Muscle layer of colon (tissue), 2 donors: ENCODE data around the gene THAP6.

ENCODE experiments used
- H3K27ac ChIP-seq: one replicate; pipeline ENCODE4 v1.7.0; 2013; ENCODE audit warnings: low read depth, mild to moderate bottlenecking, low read length, moderate library complexity
- H3K27me3 ChIP-seq, 2 donors: one replicate each; pipeline ENCODE4 v1.7.0; 2013; ENCODE audit warnings: low read length in 2 of 2, mild to moderate bottlenecking in 2 of 2; ENCODE audit not compliant: insufficient read depth in 2 of 2, control insufficient read depth in 1 of 2
- H3K36me3 ChIP-seq: one replicate; pipeline ENCODE4 v1.7.0; 2013; ENCODE audit warnings: mild to moderate bottlenecking, low read length; ENCODE audit not compliant: insufficient read depth
- H3K4me1 ChIP-seq: one replicate; pipeline ENCODE4 v1.7.0; 2013; ENCODE audit warnings: mild to moderate bottlenecking, low read length; ENCODE audit not compliant: insufficient read depth
- H3K4me3 ChIP-seq, 2 donors: one replicate each; pipeline ENCODE4 v1.7.0; 2013; ENCODE audit warnings: low read length in 2 of 2, low read depth in 1 of 2, mild to moderate bottlenecking in 1 of 2, moderate library complexity in 1 of 2
- H3K9ac ChIP-seq: one replicate; pipeline ENCODE4 v1.7.0; 2013; ENCODE audit warnings: low read length
- H3K9me3 ChIP-seq: one replicate; pipeline ENCODE4 v1.7.0; 2013; ENCODE audit warnings: mild to moderate bottlenecking, low read length
- donor health status: abdominal sarcoma.
- donor health status: Adenocarcinoma of cecum.

The THAP6 gene

DNA sequence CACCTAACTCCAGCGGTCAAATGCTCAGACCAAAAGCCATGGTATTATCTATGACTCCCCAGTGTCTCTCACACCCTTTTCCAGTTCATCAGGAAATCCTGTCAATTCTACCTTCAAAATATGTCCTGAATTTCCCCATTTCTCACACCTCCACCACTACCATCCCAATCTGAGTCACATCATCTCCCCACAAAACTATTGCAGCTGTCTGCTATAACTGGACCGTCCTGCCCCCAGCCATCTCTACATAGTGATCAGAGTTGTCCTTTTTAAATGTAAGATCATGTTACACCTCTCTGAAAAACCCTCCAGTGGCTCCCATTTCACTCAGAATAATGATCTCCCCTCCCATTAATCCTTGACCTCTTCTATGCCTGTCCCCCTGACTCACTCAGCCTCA is 34.7 kb downstream of the THAP6 start:
- Histone ChIP-seq H3K36me3 (no peaks in the 10 kb centered on the region), H3K27me3 (no peaks in the 10 kb centered on the region), H3K9ac (no peak overlapping the region), H3K27ac (no peak overlapping the region), H3K4me3 (no peak overlapping the region), H3K9me3 (no peaks in the 10 kb centered on the region), H3K4me1 (no peaks in the 10 kb centered on the region)

DNA sequence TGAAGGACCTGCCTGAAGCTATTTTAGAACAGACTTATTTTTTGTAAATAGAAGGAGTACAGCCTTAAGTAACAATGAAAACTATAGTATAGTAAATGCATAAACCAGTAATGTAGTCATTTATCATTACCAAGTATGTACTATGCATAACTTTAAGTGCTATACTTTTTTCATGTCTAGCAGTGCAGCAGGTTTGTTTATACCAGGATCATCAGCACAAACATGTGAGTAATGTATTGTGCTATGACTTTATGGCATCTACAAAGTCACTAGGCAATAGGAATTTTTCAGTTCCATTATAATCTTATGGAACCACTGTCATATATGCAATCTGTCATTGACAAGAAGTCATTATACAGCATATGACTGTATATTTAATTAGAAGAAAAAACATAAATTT is 38.2 kb downstream of the THAP6 start:
- Histone ChIP-seq H3K9ac (no peak overlapping the region), H3K4me3 (no peak overlapping the region), H3K27ac (no peak overlapping the region), H3K27me3 (no peaks in the 10 kb centered on the region), H3K4me1 (no peaks in the 10 kb centered on the region), H3K36me3 (no peaks in the 10 kb centered on the region), H3K9me3 (no peaks in the 10 kb centered on the region)

GRCh38 chr4:75555294-75556164 is 41.3 kb downstream of the THAP6 start, which contains the start of gene ODAPH:
Gene ODAPH (plus strand): TSS chr4:75556066. CDS start chr4:75556083, 17 bp downstream.
- no peak within 1 kb of the TSS for H3K4me3 ChIP-seq
- no peaks in the 10 kb centered on the region for H3K4me1 ChIP-seq
- H3K27ac ChIP-seq, result no peak within 1 kb of the TSS
- H3K27me3 ChIP-seq, result no peaks in the 10 kb centered on the region
- H3K9me3 ChIP-seq, result no peaks in the 10 kb centered on the region
- H3K9ac ChIP-seq, result no peak within 1 kb of the TSS
- no peaks in the 10 kb centered on the region for H3K36me3 ChIP-seq

GRCh38 chr4:75557696-75558095 is 43.4 kb downstream of the THAP6 start:
- no peak overlapping the region for H3K4me3 ChIP-seq
- H3K27me3 ChIP-seq, result no peaks in the 10 kb centered on the region
- no peaks in the 10 kb centered on the region for H3K9me3 ChIP-seq
- no peak overlapping the region for H3K27ac ChIP-seq
- H3K36me3 ChIP-seq, result no peaks in the 10 kb centered on the region
- no peak overlapping the region for H3K9ac ChIP-seq
- H3K4me1 ChIP-seq, result no peaks in the 10 kb centered on the region

- Histone ChIP-seq H3K36me3 (no peaks in the 10 kb centered on the region), H3K4me3 (no peak overlapping the region), H3K4me1 (no peaks in the 10 kb centered on the region), H3K9me3 (no peaks in the 10 kb centered on the region), H3K9ac (no peak overlapping the region), H3K27me3 (no peaks in the 10 kb centered on the region), H3K27ac (no peak overlapping the region)
Measured at GRCh38 chr4:75561789-75562188, 47.5 kb downstream of the THAP6 start.

DNA sequence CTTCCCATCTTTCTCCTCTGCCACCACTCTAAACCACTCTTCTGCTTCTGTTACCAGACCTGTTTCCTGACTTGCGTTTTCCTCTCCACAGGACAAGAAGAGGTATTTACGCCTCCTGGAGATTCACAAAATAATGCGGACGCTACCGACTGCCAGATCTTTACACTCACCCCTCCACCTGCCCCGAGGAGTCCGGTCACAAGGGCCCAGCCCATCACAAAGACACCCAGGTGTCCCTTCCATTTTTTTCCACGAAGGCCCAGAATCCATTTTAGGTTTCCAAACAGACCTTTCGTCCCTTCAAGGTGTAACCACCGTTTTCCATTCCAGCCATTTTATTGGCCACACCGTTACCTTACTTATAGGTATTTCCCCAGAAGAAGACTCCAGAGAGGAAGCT is 49.8 kb downstream of the THAP6 start:
- Histone ChIP-seq H3K27ac (no peak overlapping the region), H3K9me3 (no peaks in the 10 kb centered on the region), H3K4me3 (no peak overlapping the region), H3K36me3 (no peaks in the 10 kb centered on the region), H3K9ac (no peak overlapping the region), H3K4me1 (no peaks in the 10 kb centered on the region), H3K27me3 (no peaks in the 10 kb centered on the region)

DNA sequence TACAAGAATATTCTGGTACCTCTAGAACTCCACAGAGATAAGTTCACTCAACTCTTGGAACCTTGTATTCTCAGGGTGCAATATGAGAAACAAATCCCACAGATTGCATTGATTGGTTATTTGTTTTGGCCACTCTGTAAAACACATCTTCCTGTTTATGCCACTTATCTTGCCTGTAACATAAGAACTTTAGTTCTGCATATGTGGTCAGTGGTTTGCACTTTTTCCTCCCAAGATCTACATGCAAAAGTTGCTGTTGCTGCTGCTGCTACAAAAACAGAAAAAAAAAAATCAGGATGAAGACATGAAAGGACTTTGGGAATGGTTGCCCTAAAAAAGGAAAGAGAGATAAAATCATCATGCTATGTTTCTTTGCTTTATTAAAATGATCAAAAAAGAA is 51.2 kb downstream of the THAP6 start:
- no peak overlapping the region for H3K27ac ChIP-seq
- no peak overlapping the region for H3K4me3 ChIP-seq
- no peaks in the 10 kb centered on the region for H3K9me3 ChIP-seq
- no peaks in the 10 kb centered on the region for H3K27me3 ChIP-seq
- no peak overlapping the region for H3K9ac ChIP-seq
- no peaks in the 10 kb centered on the region for H3K36me3 ChIP-seq
- H3K4me1 ChIP-seq, result no peaks in the 10 kb centered on the region

- H3K36me3 ChIP-seq, result no peaks in the 10 kb centered on the region
- no peaks in the 10 kb centered on the region for H3K4me1 ChIP-seq
- no peak overlapping the region for H3K4me3 ChIP-seq
- H3K9ac ChIP-seq, result no peak overlapping the region
- H3K9me3 ChIP-seq, result no peaks in the 10 kb centered on the region
- H3K27me3 ChIP-seq, result no peaks in the 10 kb centered on the region
- H3K27ac ChIP-seq, result no peak overlapping the region
Measured at GRCh38 chr4:75566911-75567310, 52.6 kb downstream of the THAP6 start.

DNA sequence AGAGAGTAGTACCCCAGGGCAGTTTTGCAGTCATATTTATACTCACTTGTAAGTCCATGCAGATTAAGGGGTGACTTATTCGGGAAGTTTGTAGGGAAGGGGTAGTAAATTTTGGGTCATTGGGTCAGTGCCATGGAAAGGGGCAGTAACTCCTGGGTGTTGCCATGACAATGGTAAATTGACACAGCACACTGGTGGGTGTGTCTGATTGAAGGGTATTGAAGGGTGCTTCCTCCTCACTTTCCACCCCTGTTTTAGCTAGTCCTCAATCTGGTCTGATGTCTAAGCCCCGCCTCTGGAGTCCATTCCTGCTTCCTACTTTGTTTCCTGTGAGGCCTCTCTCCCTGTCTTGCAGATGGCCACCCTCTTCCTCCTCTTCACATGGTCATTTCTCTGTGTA is 53.5 kb downstream of the THAP6 start:
- Histone ChIP-seq H3K27ac (no peak overlapping the region), H3K9me3 (no peaks in the 10 kb centered on the region), H3K9ac (no peak overlapping the region), H3K36me3 (no peaks in the 10 kb centered on the region), H3K4me3 (no peak overlapping the region), H3K27me3 (no peaks in the 10 kb centered on the region), H3K4me1 (no peaks in the 10 kb centered on the region)
